MV-4-11 (cell line): ENCODE results near the gene YDJC.
"Not testable (repeated sequence)": the region's sequence is repeated elsewhere in the genome, so short reads cannot be mapped to it uniquely, and the experiment has no call there.

Experiments used
- DNase-seq: peaks from one replicate; lab custom pipeline; 2025; lab: John Stamatoyannopoulos, UW

Gene YDJC

GRCh38 chr22:21605887-21606564 lies 23.8 kb downstream of the YDJC start:
- DNase-seq = no peak

GRCh38 chr22:21603973-21604372 lies 25.8 kb downstream of the YDJC start:
- no peak for DNase-seq

GRCh38 chr22:21602579-21602978 lies 27.2 kb downstream of the YDJC start:
- DNase-seq = no peak

- no peak for DNase-seq
Measured at GRCh38 chr22:21599053-21599893, 30.5 kb downstream of the YDJC start.

GRCh38 chr22:21598302-21598701 lies 31.5 kb downstream of the YDJC start:
- no peak for DNase-seq

GRCh38 chr22:21596356-21597135 lies 33.3 kb downstream of the YDJC start:
- DNase-seq = not testable (repeated sequence)

GRCh38 chr22:21594865-21595452 lies 34.9 kb downstream of the YDJC start:
- DNase-seq = no peak

GRCh38 chr22:21593406-21594232 lies 36.2 kb downstream of the YDJC start:
- DNase-seq = no peak

GRCh38 chr22:21592422-21592821 lies 37.4 kb downstream of the YDJC start:
- DNase-seq = no peak

GRCh38 chr22:21591695-21592094 lies 38.1 kb downstream of the YDJC start:
- no peak for DNase-seq

GRCh38 chr22:21590809-21591641 lies 38.8 kb downstream of the YDJC start:
- DNase-seq = peak; percentile 57

- DNase-seq = no peak
Measured at GRCh38 chr22:21589396-21589795, 40.4 kb downstream of the YDJC start.

- peak; percentile 78 for DNase-seq
Measured at GRCh38 chr22:21587803-21588611, 41.8 kb downstream of the YDJC start.

GRCh38 chr22:21585389-21585788 lies 44.4 kb downstream of the YDJC start:
- DNase-seq = no peak

- no peak for DNase-seq
Measured at GRCh38 chr22:21582801-21583740, 46.8 kb downstream of the YDJC start.

GRCh38 chr22:21581009-21581713 lies 48.7 kb downstream of the YDJC start:
- DNase-seq = not testable (repeated sequence)

GRCh38 chr22:21580623-21581007 lies 49.2 kb downstream of the YDJC start:
- DNase-seq = not testable (repeated sequence)

GRCh38 chr22:21579474-21579851 lies 50.4 kb downstream of the YDJC start:
- DNase-seq = no peak
